Common myeloid progenitor, CD34-positive (primary cell): Measurements from ENCODE around the gene TTC33.
A peak's percentile ranks its signal among the peaks of the same experiment; 100 is the strongest.
"Not testable (repeated sequence)": the region's sequence is repeated elsewhere in the genome, so short reads cannot be mapped to it uniquely, and the experiment has no call there.

Experiments
- CTCF ChIA-PET: fragments of 350-600 bp; sonication (Branson Sonifier 250); formaldehyde crosslinking; loops from one replicate; lab custom pipeline; 2021; ENCODE audit warnings: antibody characterized with exemption; lab: Charles Lee
- POLR2A ChIA-PET: fragments of 350-600 bp; sonication (Branson Sonifier 250); formaldehyde crosslinking; loops from one replicate; lab custom pipeline; 2021; ENCODE audit warnings: antibody characterized with exemption; lab: Charles Lee
- DNase-seq, 3 donors: peaks; one replicate each; pipeline versions ENCODE4 v3.0.0 to v3.0.0-alpha.2; 2013
- H3K27ac ChIP-seq, 2 experiments: 1 replicate in 1 of 2; 2 replicates in 1 of 2; pipeline ENCODE4 v1.7.0; 2013; ENCODE audit warnings: inconsistent platforms in 2 of 2, low read length in 2 of 2, mild to moderate bottlenecking in 2 of 2, low read depth in 1 of 2, moderate library complexity in 1 of 2; ENCODE audit not compliant: severe bottlenecking in 2 of 2, insufficient read depth in 1 of 2, poor library complexity in 1 of 2
- H3K27me3 ChIP-seq, 5 experiments: replicated peaks in 2 of 5; 1 replicate in 3 of 5; 2 replicates in 2 of 5; pipeline versions ENCODE4 v1.6.1 to v1.7.0; 2013; ENCODE audit warnings: low read length in 4 of 5, mild to moderate bottlenecking in 2 of 5, moderate library complexity in 2 of 5, inconsistent platforms in 1 of 5; ENCODE audit not compliant: insufficient read depth in 5 of 5, control insufficient read depth in 4 of 5
- H3K36me3 ChIP-seq, 4 experiments: 1 replicate in 2 of 4; 2 replicates in 2 of 4; pipeline versions ENCODE4 v1.6.1 to v1.7.0; 2013; ENCODE audit warnings: low read length in 3 of 4, control low read depth in 1 of 4, mild to moderate bottlenecking in 1 of 4; ENCODE audit not compliant: control insufficient read depth in 4 of 4, insufficient read depth in 4 of 4
- H3K4me1 ChIP-seq, 4 experiments: 1 replicate in 3 of 4; 2 replicates in 1 of 4; pipeline versions ENCODE4 v1.6.1 to v1.7.1; 2013; ENCODE audit warnings: low read length in 3 of 4, mild to moderate bottlenecking in 3 of 4, control low read depth in 1 of 4, inconsistent platforms in 1 of 4, moderate library complexity in 1 of 4; ENCODE audit not compliant: control insufficient read depth in 4 of 4, insufficient read depth in 4 of 4; ENCODE audit errors: control extremely low read depth in 1 of 4
- H3K4me3 ChIP-seq, 7 experiments: 1 replicate in 4 of 7; 2 replicates in 3 of 7; pipeline versions ENCODE4 v1.5.1 to v1.7.0; 2013; ENCODE audit warnings: mild to moderate bottlenecking in 7 of 7, low read length in 6 of 7, moderate library complexity in 6 of 7, inconsistent platforms in 2 of 7, low read depth in 2 of 7, control low read depth in 1 of 7; ENCODE audit not compliant: insufficient read depth in 4 of 7, control insufficient read depth in 1 of 7; ENCODE audit errors: extremely low read depth in 1 of 7
- H3K9me3 ChIP-seq, 5 experiments: 1 replicate in 4 of 5; 2 replicates in 1 of 5; pipeline versions ENCODE4 v1.6.1 to v1.7.1; 2013; ENCODE audit warnings: low read length in 4 of 5, mild to moderate bottlenecking in 2 of 5, inconsistent platforms in 1 of 5, low read depth in 1 of 5, moderate library complexity in 1 of 5; ENCODE audit not compliant: control insufficient read depth in 4 of 5, insufficient read depth in 2 of 5; ENCODE audit errors: control extremely low read depth in 1 of 5
- WGBS: methylation state at CpG from one replicate; pipeline ENCODE4 v1.1.5; 2013; ENCODE audit not compliant: insufficient coverage; 5-methylcytosine and 5-hydroxymethylcytosine counted together

Gene TTC33

GRCh38 chr5:40646266-40646665, 109.5 kb downstream of the TTC33 start:
- H3K4me3 ChIP-seq, result no peak overlapping the region
- ChIA-PET POLR2A (no interaction called here), CTCF (interaction anchor here (0.6 kb wide), 1 partner anchor 457 kb away, joined by 3 read pairs; no protein-coding TSS in a partner anchor)
- no peaks in the 10 kb centered on the region for H3K36me3 ChIP-seq
- H3K4me1 ChIP-seq, result peaks cover 0 to 18% (median 3%) of the 10 kb centered on the region in 4 experiments
- H3K9me3 ChIP-seq, result peaks cover 0 to under 1% (median 0%) of the 10 kb centered on the region in 5 experiments
- no peaks in the 10 kb centered on the region for H3K27me3 ChIP-seq
- WGBS, result 100% methylated on average over 1 of the region's 3 CpGs
- H3K27ac ChIP-seq, result no peak overlapping the region
- no peak for DNase-seq

- no CpG with 5 or more reads among the region's 1 CpG for WGBS
- H3K4me3 ChIP-seq, H3K4me1 ChIP-seq, H3K27ac ChIP-seq, DNase-seq, H3K36me3 ChIP-seq, POLR2A ChIA-PET, H3K9me3 ChIP-seq, H3K27me3 ChIP-seq: not testable (repeated sequence)
- CTCF ChIA-PET, result interaction anchor here (1.0 kb wide), 1 partner anchor 96 kb away, joined by 3 read pairs; no protein-coding TSS in a partner anchor
Measured at GRCh38 chr5:40639531-40639930, 116.2 kb downstream of the TTC33 start.

GRCh38 chr5:40634593-40634992, 121.2 kb downstream of the TTC33 start:
- H3K4me1 ChIP-seq, result peaks cover 0 to 14% (median 4%) of the 10 kb centered on the region in 4 experiments
- peaks cover 0 to 9% (median 0%) of the 10 kb centered on the region in 5 experiments for H3K9me3 ChIP-seq
- no peak for DNase-seq
- no peak overlapping the region for H3K27ac ChIP-seq
- H3K36me3 ChIP-seq, result no peaks in the 10 kb centered on the region
- POLR2A ChIA-PET, result no interaction called here
- H3K27me3 ChIP-seq, result no peaks in the 10 kb centered on the region
- CTCF ChIA-PET, result no interaction called here
- WGBS, result 86% methylated on average over 4 of the region's 7 CpGs
- H3K4me3 ChIP-seq, result no peak overlapping the region

GRCh38 chr5:40634154-40634553, 121.6 kb downstream of the TTC33 start:
- DNase-seq, result no peak
- no peaks in the 10 kb centered on the region for H3K27me3 ChIP-seq
- no peak overlapping the region for H3K27ac ChIP-seq
- peaks cover 0 to 14% (median 4%) of the 10 kb centered on the region in 4 experiments for H3K4me1 ChIP-seq
- CTCF ChIA-PET, result no interaction called here
- POLR2A ChIA-PET, result no interaction called here
- WGBS, result 100% methylated on average over 1 of the region's 3 CpGs
- no peaks in the 10 kb centered on the region for H3K36me3 ChIP-seq
- H3K4me3 ChIP-seq, result no peak overlapping the region
- peaks cover 0 to 9% (median 0%) of the 10 kb centered on the region in 5 experiments for H3K9me3 ChIP-seq

- H3K4me3 ChIP-seq, result no peak overlapping the region
- H3K9me3 ChIP-seq, result peaks cover 0 to 5% (median 0%) of the 10 kb centered on the region in 5 experiments
- DNase-seq, result no peak
- H3K4me1 ChIP-seq, result peaks cover 10 to 29% (median 16%) of the 10 kb centered on the region in 4 experiments
- H3K36me3 ChIP-seq, result no peaks in the 10 kb centered on the region
- no peaks in the 10 kb centered on the region for H3K27me3 ChIP-seq
- H3K27ac ChIP-seq, result no peak overlapping the region
- POLR2A ChIA-PET, result no interaction called here
- CTCF ChIA-PET, result interaction anchor here (1.2 kb wide), 1 partner anchor 55 kb away, joined by 4 read pairs; no protein-coding TSS in a partner anchor
- WGBS, result 93% methylated on average over 7 of the region's 7 CpGs
Measured at GRCh38 chr5:40631236-40631635, 124.5 kb downstream of the TTC33 start.

GRCh38 chr5:40630126-40630525, 125.6 kb downstream of the TTC33 start:
- H3K27ac ChIP-seq, result no peak overlapping the region
- no peaks in the 10 kb centered on the region for H3K36me3 ChIP-seq
- H3K4me3 ChIP-seq, result no peak overlapping the region
- ChIA-PET POLR2A (no interaction called here), CTCF (no interaction called here)
- peaks cover 10 to 29% (median 16%) of the 10 kb centered on the region in 4 experiments for H3K4me1 ChIP-seq
- H3K9me3 ChIP-seq, result peaks cover 0 to under 1% (median 0%) of the 10 kb centered on the region in 5 experiments
- no peaks in the 10 kb centered on the region for H3K27me3 ChIP-seq
- peak in 2 of 3 donors; percentile 52 to 65 for DNase-seq

- Histone ChIP-seq H3K4me3 (peak overlapping the region in 2 of 7 experiments; percentile 22 to 45), H3K36me3 (no peaks in the 10 kb centered on the region), H3K9me3 (no peaks in the 10 kb centered on the region), H3K4me1 (peaks cover 10 to 29% (median 16%) of the 10 kb centered on the region in 4 experiments), H3K27ac (peak overlapping the region; percentile 52 to 70), H3K27me3 (no peaks in the 10 kb centered on the region)
- POLR2A ChIA-PET, result interaction anchor here (0.6 to 0.8 kb wide), 4 partner anchors 20 to 250 kb away, joined by 3 to 5 read pairs (median 3); partner anchors contain the start of gene PTGER4
- no CpG with 5 or more reads among the region's 1 CpG for whole genome bisulfite sequencing
- CTCF ChIA-PET, result interaction anchor here (0.8 to 1.1 kb wide), 3 partner anchors 24 to 217 kb away, joined by 3 to 4 read pairs (median 3); no protein-coding TSS in a partner anchor
- peak; percentile 37 to 93 (median 89) for DNase-seq
Measured at GRCh38 chr5:40628407-40628806, 127.4 kb downstream of the TTC33 start.
